Stimulated activated memory B cell treated with anti-CD40 and anti-IgM and Interleukin-4, amounts not matched to agents 10 μg/mL and 1 μg/mL and 100 μg/mL, for 72 hours (primary cell): Measurements from ENCODE around the gene MAPK1.
A peak's percentile ranks its signal among the peaks of the same experiment; 100 is the strongest.

Experiments used
- ATAC-seq: fragments of 150-1000 bp; cut with Tn5 transposase; 2 replicates; pipeline ENCODE4 v1.10.0; 2021
- H3K27ac Mint-ChIP-seq: one replicate; pipeline ENCODE4 v1.8.0; 2022; ENCODE audit warnings: mild to moderate bottlenecking, mixed read lengths
- H3K27me3 Mint-ChIP-seq: one replicate; pipeline ENCODE4 v1.8.0; 2022; ENCODE audit warnings: mixed read lengths
- H3K36me3 Mint-ChIP-seq: one replicate; pipeline ENCODE4 v1.8.0; 2022; ENCODE audit warnings: mixed read lengths
- H3K4me1 Mint-ChIP-seq: one replicate; pipeline ENCODE4 v1.8.0; 2022; ENCODE audit warnings: mixed read lengths
- H3K4me3 Mint-ChIP-seq: one replicate; pipeline ENCODE4 v1.8.0; 2022; ENCODE audit warnings: mild to moderate bottlenecking, moderate library complexity, mixed read lengths
- H3K9me3 Mint-ChIP-seq: one replicate; pipeline ENCODE4 v1.8.0; 2022; ENCODE audit warnings: mixed read lengths

MAPK1 gene

DNA sequence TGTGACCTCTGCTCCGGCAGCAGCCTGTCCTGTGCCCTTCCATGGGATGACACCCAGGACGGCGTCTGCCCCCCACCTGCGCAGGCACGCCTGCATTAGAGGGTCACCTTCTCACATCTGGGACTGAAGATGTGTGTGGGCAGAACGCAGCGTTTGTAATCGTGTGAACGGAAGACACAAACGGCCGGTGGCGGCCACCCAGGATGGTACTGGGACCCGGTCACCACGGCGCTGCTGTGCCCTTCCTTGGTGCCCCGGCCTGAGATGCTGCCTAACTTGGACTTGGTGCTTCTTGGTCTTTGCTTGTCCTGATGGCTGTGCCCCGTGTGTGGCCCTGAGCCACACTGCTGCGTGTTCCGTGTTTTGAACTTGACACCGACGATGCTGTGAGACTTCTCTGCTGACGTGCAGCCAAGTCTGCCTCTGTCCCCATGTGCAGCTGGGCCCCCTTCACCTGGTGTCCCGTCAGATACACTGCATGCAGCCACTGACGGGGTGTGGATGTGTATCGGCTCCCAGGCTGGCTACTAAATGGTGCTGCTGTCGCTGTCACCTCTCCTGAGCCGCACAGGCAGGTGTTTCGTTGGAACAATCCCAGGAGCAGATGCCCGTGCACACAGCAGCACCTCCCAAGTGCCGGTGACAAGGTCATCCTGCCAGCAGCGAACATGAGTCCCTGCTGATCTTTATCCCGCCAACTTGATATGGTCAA, 153.2 kb downstream of the MAPK1 start:
- Mint-ChIP-seq H3K27ac (no peak overlapping the region), H3K27me3 (no peaks in the 10 kb centered on the region), H3K36me3 (peaks cover 6% of the 10 kb centered on the region), H3K4me1 (peaks cover 20% of the 10 kb centered on the region), H3K9me3 (no peaks in the 10 kb centered on the region), H3K4me3 (no peak overlapping the region)
- no peak for ATAC-seq

DNA sequence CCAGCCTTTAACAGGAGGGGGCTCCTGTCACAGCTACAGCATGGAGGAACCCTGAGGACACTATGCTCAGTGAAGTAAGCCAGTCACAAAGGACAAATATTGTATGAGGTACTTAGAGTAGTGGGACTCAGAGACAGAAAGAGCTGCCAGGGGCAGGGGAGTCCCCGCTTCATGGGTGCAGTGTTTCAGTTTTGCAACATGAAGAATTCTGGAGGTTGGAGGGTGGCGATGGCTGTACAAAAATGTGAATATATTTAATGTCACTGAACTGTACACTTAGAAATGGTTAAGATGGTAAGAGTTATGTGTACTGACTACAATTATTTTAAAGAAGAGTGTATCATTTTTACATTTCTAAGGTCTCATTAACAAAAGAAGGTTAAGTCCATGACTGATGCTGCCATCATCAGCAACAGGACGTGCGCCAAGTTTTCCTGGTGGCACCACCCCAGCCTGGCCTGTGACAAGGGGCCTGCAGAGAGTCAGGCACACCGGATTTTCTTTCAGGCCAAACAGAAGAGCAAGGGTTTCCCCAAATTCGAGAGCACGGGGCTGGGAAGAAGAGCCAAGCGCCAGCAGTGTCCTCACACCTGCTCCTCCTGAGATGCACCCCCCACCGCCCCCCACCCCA, 153.9 kb downstream of the MAPK1 start:
- peak; percentile 51 for ATAC-seq
- Mint-ChIP-seq H3K27ac (peak overlapping the region; percentile 40), H3K27me3 (no peaks in the 10 kb centered on the region), H3K36me3 (peaks cover 6% of the 10 kb centered on the region), H3K4me1 (peaks cover 13% of the 10 kb centered on the region), H3K9me3 (no peaks in the 10 kb centered on the region), H3K4me3 (peak overlapping the region; percentile 46)

DNA sequence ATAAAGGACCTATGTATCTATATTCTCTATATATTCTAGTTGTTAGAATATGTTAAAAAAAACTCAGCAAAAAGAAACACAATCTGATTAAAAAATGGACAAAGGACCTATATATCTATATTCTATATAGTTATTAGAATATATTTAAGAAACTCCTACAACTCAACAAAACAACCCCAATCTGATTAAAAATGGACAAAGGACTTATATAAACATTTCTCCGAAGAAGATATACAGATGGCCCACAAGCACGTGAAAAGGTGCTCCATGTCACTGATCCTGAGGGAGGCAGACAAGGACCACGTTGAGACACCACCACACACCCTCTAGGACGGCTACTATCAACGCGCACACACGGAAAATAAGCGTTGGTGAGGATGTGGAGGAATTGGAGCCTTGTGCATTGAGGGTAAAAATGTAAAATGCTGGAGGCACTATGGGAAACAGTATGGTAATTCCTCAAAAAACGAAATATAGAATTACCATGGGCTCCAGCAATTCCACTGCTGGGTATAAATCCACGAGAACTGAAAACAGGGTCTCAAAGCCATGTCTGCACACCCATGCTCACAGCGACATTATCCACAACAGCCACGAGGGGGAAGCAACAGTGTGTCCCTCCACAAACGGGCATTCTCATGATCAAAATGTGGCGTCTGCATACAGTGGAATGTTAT, 154.6 kb downstream of the MAPK1 start:
- H3K9me3 Mint-ChIP-seq: no peaks in the 10 kb centered on the region
- peaks cover 11% of the 10 kb centered on the region for H3K4me1 Mint-ChIP-seq
- H3K27ac Mint-ChIP-seq: peak overlapping the region; percentile 40
- ATAC-seq: peak; percentile 79
- H3K27me3 Mint-ChIP-seq: no peaks in the 10 kb centered on the region
- H3K36me3 Mint-ChIP-seq: peaks cover 6% of the 10 kb centered on the region
- peak overlapping the region; percentile 46 for H3K4me3 Mint-ChIP-seq

DNA sequence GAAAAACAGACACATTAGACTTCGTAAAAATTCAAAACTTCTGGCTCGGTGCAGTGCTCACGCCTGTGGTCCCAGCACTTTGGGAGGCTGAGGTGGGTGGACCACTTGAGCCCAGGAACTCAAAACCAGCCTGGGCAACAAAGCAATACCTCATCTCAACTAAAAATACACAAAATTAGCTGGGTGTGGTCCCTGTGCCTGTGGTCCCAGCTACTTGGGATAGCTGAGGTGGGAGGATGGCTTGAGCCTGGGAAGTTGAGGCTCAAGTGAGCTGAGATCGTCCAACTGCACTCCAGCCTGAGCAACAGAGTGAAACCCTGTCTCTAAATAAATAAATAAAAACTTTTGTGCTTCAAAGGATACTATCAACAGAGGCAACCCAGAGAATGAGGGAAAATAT, 155.6 kb downstream of the MAPK1 start:
- H3K27ac Mint-ChIP-seq: no peak overlapping the region
- no peak for ATAC-seq

GRCh38 chr22:21710156-21710555, 157.3 kb downstream of the MAPK1 start:
- Mint-ChIP-seq H3K27me3 (no peaks in the 10 kb centered on the region), H3K36me3 (peaks cover 6% of the 10 kb centered on the region), H3K27ac (no peak overlapping the region), H3K4me3 (no peak overlapping the region), H3K4me1 (peaks cover 11% of the 10 kb centered on the region), H3K9me3 (no peaks in the 10 kb centered on the region)
- no peak for ATAC-seq

More for the DNA sequence above, 155.6 kb downstream of the MAPK1 start:
- peaks cover 6% of the 10 kb centered on the region for H3K36me3 Mint-ChIP-seq
- H3K9me3 Mint-ChIP-seq: no peaks in the 10 kb centered on the region
- H3K4me3 Mint-ChIP-seq: no peak overlapping the region
- H3K4me1 Mint-ChIP-seq: peaks cover 11% of the 10 kb centered on the region
- no peaks in the 10 kb centered on the region for H3K27me3 Mint-ChIP-seq

DNA sequence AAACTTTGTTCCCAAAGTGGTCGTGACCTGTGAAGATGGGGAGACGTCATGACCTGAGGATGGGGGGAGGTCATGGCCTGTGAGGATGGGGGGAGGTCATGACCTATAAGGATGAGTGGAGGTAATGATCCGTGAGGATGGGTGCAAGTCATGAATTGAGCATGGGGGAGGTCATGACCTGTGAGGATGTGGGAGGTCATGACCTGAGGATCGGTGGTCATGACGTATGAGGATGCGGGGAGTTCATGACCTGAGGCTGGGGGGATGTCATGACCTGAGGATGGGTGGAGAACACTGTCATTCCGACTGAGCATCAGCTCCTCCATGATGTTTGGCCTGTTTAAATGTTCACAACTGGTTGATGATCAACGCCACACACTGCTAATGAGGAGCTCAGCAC, 157.8 kb downstream of the MAPK1 start:
- H3K36me3 Mint-ChIP-seq: peaks cover 6% of the 10 kb centered on the region
- ATAC-seq: no peak
- H3K4me1 Mint-ChIP-seq: peaks cover 11% of the 10 kb centered on the region
- no peak overlapping the region for H3K4me3 Mint-ChIP-seq
- H3K9me3 Mint-ChIP-seq: no peaks in the 10 kb centered on the region
- peak overlapping the region; percentile 38 for H3K27ac Mint-ChIP-seq
- no peaks in the 10 kb centered on the region for H3K27me3 Mint-ChIP-seq

- H3K36me3 Mint-ChIP-seq: peaks cover 6% of the 10 kb centered on the region
- H3K27ac Mint-ChIP-seq: peak overlapping the region; percentile 38
- H3K9me3 Mint-ChIP-seq: no peaks in the 10 kb centered on the region
- H3K4me1 Mint-ChIP-seq: peaks cover 11% of the 10 kb centered on the region
- no peak overlapping the region for H3K4me3 Mint-ChIP-seq
- no peaks in the 10 kb centered on the region for H3K27me3 Mint-ChIP-seq
- ATAC-seq: no peak
Observed at GRCh38 chr22:21708960-21709359, 158.5 kb downstream of the MAPK1 start.

- no peaks in the 10 kb centered on the region for H3K9me3 Mint-ChIP-seq
- no peak overlapping the region for H3K27ac Mint-ChIP-seq
- H3K27me3 Mint-ChIP-seq: no peaks in the 10 kb centered on the region
- peaks cover under 1% of the 10 kb centered on the region for H3K4me1 Mint-ChIP-seq
- H3K36me3 Mint-ChIP-seq: peaks cover 6% of the 10 kb centered on the region
- H3K4me3 Mint-ChIP-seq: no peak overlapping the region
- no peak for ATAC-seq
Observed at GRCh38 chr22:21707677-21708076, 159.8 kb downstream of the MAPK1 start.
